SU-DHL-6 (cell line): ENCODE data around the gene ADGRB3.

ENCODE experiments used
- EZH2phosphoT487 ChIP-seq: fragments of 200-600 bp; sonication (generic), shearing (Covaris generic); conservative IDR thresholded peaks from 2 replicates; pipeline ENCODE4 v1.6.1; 2018; ENCODE audit warnings: mild to moderate bottlenecking, antibody characterized with exemption, low read length, moderate library complexity, mixed read lengths
- TF ChIP-seq, protein P1 (sequence below): fragments of 200-600 bp; sonication (generic); IDR thresholded peaks from one replicate; pipeline ENCODE4 v1.5.1; 2017; ENCODE audit warnings: antibody characterized with exemption, mild to moderate bottlenecking, low read length, moderate library complexity; ENCODE audit not compliant: insufficient read depth, poor library complexity, severe bottlenecking

DNA sequence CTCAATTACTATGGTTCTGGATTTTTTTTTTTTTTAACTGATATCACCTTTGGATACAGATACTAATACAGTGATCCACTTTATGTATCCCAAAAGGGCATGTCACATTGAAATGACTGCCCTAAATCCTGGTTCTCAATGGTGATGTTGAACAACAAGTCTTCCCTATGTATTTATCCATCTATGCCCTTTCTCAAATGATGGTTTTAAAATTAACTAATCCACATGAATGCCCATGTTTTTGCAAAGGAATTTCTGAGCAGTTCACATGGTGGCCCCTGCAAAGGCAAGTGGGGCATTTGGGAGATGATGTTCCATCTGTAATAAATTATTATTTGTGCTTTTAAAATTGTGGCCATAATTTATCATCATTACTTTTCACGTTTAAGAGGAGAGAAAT, 2.7 kb downstream of the ADGRB3 start:
- TF ChIP-seq, protein P1, sequence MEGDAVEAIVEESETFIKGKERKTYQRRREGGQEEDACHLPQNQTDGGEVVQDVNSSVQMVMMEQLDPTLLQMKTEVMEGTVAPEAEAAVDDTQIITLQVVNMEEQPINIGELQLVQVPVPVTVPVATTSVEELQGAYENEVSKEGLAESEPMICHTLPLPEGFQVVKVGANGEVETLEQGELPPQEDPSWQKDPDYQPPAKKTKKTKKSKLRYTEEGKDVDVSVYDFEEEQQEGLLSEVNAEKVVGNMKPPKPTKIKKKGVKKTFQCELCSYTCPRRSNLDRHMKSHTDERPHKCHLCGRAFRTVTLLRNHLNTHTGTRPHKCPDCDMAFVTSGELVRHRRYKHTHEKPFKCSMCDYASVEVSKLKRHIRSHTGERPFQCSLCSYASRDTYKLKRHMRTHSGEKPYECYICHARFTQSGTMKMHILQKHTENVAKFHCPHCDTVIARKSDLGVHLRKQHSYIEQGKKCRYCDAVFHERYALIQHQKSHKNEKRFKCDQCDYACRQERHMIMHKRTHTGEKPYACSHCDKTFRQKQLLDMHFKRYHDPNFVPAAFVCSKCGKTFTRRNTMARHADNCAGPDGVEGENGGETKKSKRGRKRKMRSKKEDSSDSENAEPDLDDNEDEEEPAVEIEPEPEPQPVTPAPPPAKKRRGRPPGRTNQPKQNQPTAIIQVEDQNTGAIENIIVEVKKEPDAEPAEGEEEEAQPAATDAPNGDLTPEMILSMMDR: no peak
- TF ChIP-seq EZH2phosphoT487: no peak
